Type B pancreatic cell (in vitro differentiated cells): Measurements from ENCODE around the gene FXYD6. TPM values are rescaled to one million over a fixed set of nuclear protein-coding genes. Genes with fewer than 3 reads are reported as not detected.
A peak's percentile ranks its signal among the peaks of the same experiment; 100 is the strongest.

Source experiments
- DNase-seq: peaks from one replicate; pipeline ENCODE4 v3.0.0; 2021; ENCODE audit warnings: mixed read lengths; ENCODE audit not compliant: unreplicated experiment; ENCODE audit errors: extremely low spot score
- H3K27ac Mint-ChIP-seq: 2 replicates; pipeline ENCODE4 v1.8.0; 2021; ENCODE audit warnings: mild to moderate bottlenecking, mixed read lengths
- H3K27me3 Mint-ChIP-seq: 2 replicates; pipeline ENCODE4 v1.8.0; 2021; ENCODE audit warnings: mixed read lengths
- H3K36me3 Mint-ChIP-seq: 2 replicates; pipeline ENCODE4 v1.8.0; 2021; ENCODE audit warnings: mixed read lengths
- H3K4me1 Mint-ChIP-seq: one replicate; pipeline ENCODE4 v1.8.0; 2021; ENCODE audit warnings: mixed read lengths; ENCODE audit not compliant: unreplicated experiment
- H3K4me3 Mint-ChIP-seq: 2 replicates; pipeline ENCODE4 v1.8.0; 2021; ENCODE audit warnings: mild to moderate bottlenecking, mixed read lengths
- H3K9me3 Mint-ChIP-seq: 2 replicates; pipeline ENCODE4 v1.8.0; 2021; ENCODE audit warnings: mixed read lengths
- CTCF ChIP-seq: fragments of 200-600 bp; sonication (generic); conservative IDR thresholded peaks from 2 replicates; pipeline ENCODE4 v1.5.0; 2021; ENCODE audit warnings: antibody characterized with exemption, mild to moderate bottlenecking
- total RNA-seq: library from RNA; stranded (reverse); gene quantifications from 2 replicates; pipeline ENCODE4 v1.2.1, GENCODE V29; 2021; ENCODE audit warnings: low replicate concordance

Gene FXYD6
- total RNA-seq, 1 donor from 2014 or later: 66.6 TPM

- TF ChIP-seq CTCF: no peak
- no peak overlapping the region for H3K4me3 Mint-ChIP-seq
- no peaks in the 10 kb centered on the region for H3K9me3 Mint-ChIP-seq
- DNase-seq: no peak
- H3K4me1 Mint-ChIP-seq: peaks cover 26% of the 10 kb centered on the region
- H3K27ac Mint-ChIP-seq: peak overlapping the region; percentile 63
- H3K27me3 Mint-ChIP-seq: peaks cover 11% of the 10 kb centered on the region
- no peaks in the 10 kb centered on the region for H3K36me3 Mint-ChIP-seq
Observed at GRCh38 chr11:117832511-117832910, 43.9 kb downstream of the FXYD6 start.

- no peak overlapping the region for H3K4me3 Mint-ChIP-seq
Observed at GRCh38 chr11:117831661-117832415, 44.6 kb downstream of the FXYD6 start.

GRCh38 chr11:117830674-117831351, 45.6 kb downstream of the FXYD6 start:
- Mint-ChIP-seq H3K36me3 (no peaks in the 10 kb centered on the region), H3K9me3 (no peaks in the 10 kb centered on the region), H3K4me1 (peaks cover 26% of the 10 kb centered on the region), H3K27ac (peak overlapping the region; percentile 48), H3K4me3 (peak overlapping the region; percentile 31), H3K27me3 (peaks cover 19% of the 10 kb centered on the region)
- DNase-seq: no peak
- TF ChIP-seq CTCF: no peak

More at GRCh38 chr11:117831661-117832415, 44.6 kb downstream of the FXYD6 start:
- Mint-ChIP-seq H3K27me3 (peaks cover 10% of the 10 kb centered on the region), H3K4me1 (peaks cover 26% of the 10 kb centered on the region), H3K9me3 (no peaks in the 10 kb centered on the region), H3K27ac (peak overlapping the region; percentile 48), H3K36me3 (no peaks in the 10 kb centered on the region)
- DNase-seq: no peak
- TF ChIP-seq CTCF: no peak

GRCh38 chr11:117830072-117830471, 46.4 kb downstream of the FXYD6 start:
- H3K4me3 Mint-ChIP-seq: no peak overlapping the region
- H3K27ac Mint-ChIP-seq: peak overlapping the region; percentile 44
- H3K27me3 Mint-ChIP-seq: peaks cover 23% of the 10 kb centered on the region

GRCh38 chr11:117829369-117829725, 47.1 kb downstream of the FXYD6 start:
- TF ChIP-seq CTCF: no peak
- Mint-ChIP-seq H3K27me3 (peaks cover 23% of the 10 kb centered on the region), H3K9me3 (no peaks in the 10 kb centered on the region), H3K36me3 (no peaks in the 10 kb centered on the region), H3K27ac (no peak overlapping the region), H3K4me1 (peaks cover 26% of the 10 kb centered on the region), H3K4me3 (no peak overlapping the region)
- no peak for DNase-seq

More at GRCh38 chr11:117830072-117830471, 46.4 kb downstream of the FXYD6 start:
- TF ChIP-seq CTCF: no peak
- Mint-ChIP-seq H3K4me1 (peaks cover 26% of the 10 kb centered on the region), H3K9me3 (no peaks in the 10 kb centered on the region), H3K36me3 (no peaks in the 10 kb centered on the region)
- no peak for DNase-seq
